ENCODE results near the gene ZC3H18. TPM values are rescaled to one million over a fixed set of nuclear protein-coding genes. Genes with fewer than 3 reads are reported as not detected.

The ZC3H18 gene
- total RNA-seq, 1 experiment from 2014 or later = 57.8 TPM

- BruUV-seq (replicated peaks) = no TSS peak
- Histone ChIP-seq H3K9me2 (ENCODE audit: insufficient read depth) (no peaks in the 10 kb centered on the region), H4K20me1 (ENCODE audit: insufficient read depth) (no peaks in the 10 kb centered on the region), H3K9ac (ENCODE audit: low read length) (no peak overlapping the region), H3K4me2 (ENCODE audit: low read length) (no peak overlapping the region), H2AFZ (ENCODE audit: low read depth, low read length, poor library complexity, severe bottlenecking) (no peak overlapping the region), H3K27me3 (ENCODE audit: insufficient read depth, low read length) (no peaks in the 10 kb centered on the region), H3K4me1 (ENCODE audit: control insufficient read depth in 1 of 2, insufficient read depth in 2 of 2, low read length in 2 of 2) (peaks cover 8 to 12% of the 10 kb centered on the region in 2 experiments), H3K4me3 (replicated peaks in 1 of 2; ENCODE audit: low read depth in 1 of 2, low read length in 2 of 2) (no peak overlapping the region), H3K9me3 (ENCODE audit: control insufficient read depth in 1 of 2, insufficient read depth in 1 of 2, low read depth in 1 of 2, low read length in 2 of 2) (peaks cover 14 to 17% of the 10 kb centered on the region in 2 experiments; a peak in 3 of 4 replicates), H3K27ac (ENCODE audit: low read depth, low read length) (no peak overlapping the region), H3K79me2 (ENCODE audit: insufficient read depth, low read length) (peaks cover 10% of the 10 kb centered on the region; the same call in 1 of the 2 replicates), H3K36me3 (ENCODE audit: control insufficient read depth in 1 of 2, insufficient read depth in 2 of 2, low read length in 2 of 2) (no peaks in the 10 kb centered on the region; a peak in 1 of 4 replicates)
- ChIA-PET POLR2A (no interaction called here), RAD21 (ENCODE audit: low non-redundant PET in 1 of 2, low total read pairs in 2 of 2, uncharacterized antibody in 2 of 2, unreplicated experiment in 2 of 2) (no interaction called here), CTCF (no interaction called here)
- no peak for TF ChIP-seq ZBTB33 (IDR thresholded peaks at IDR 0.05; ENCODE audit: extremely low read depth, insufficient replicate concordance, low read length)
- TF ChIP-seq, protein P1, sequence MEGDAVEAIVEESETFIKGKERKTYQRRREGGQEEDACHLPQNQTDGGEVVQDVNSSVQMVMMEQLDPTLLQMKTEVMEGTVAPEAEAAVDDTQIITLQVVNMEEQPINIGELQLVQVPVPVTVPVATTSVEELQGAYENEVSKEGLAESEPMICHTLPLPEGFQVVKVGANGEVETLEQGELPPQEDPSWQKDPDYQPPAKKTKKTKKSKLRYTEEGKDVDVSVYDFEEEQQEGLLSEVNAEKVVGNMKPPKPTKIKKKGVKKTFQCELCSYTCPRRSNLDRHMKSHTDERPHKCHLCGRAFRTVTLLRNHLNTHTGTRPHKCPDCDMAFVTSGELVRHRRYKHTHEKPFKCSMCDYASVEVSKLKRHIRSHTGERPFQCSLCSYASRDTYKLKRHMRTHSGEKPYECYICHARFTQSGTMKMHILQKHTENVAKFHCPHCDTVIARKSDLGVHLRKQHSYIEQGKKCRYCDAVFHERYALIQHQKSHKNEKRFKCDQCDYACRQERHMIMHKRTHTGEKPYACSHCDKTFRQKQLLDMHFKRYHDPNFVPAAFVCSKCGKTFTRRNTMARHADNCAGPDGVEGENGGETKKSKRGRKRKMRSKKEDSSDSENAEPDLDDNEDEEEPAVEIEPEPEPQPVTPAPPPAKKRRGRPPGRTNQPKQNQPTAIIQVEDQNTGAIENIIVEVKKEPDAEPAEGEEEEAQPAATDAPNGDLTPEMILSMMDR (IDR thresholded peaks at IDR 0.05 in 2 of 3, conservative IDR thresholded peaks at IDR 0.05 in 1 of 3; ENCODE audit: borderline replicate concordance in 1 of 3, insufficient read depth in 1 of 3, low read depth in 2 of 3, low read length in 2 of 3) = no peak
- no peak for TF ChIP-seq EGR1 (IDR thresholded peaks at IDR 0.05; ENCODE audit: low read depth)
- no peak for TF ChIP-seq ATF3 (IDR thresholded peaks at IDR 0.05)
- no peak for TF ChIP-seq POLR2A (IDR thresholded peaks at IDR 0.05; ENCODE audit: borderline replicate concordance, extremely low read depth, insufficient read depth, insufficient read length)
- no peak for TF ChIP-seq EZH2 (IDR thresholded peaks at IDR 0.05)
- TF ChIP-seq CEBPB (IDR thresholded peaks at IDR 0.05; ENCODE audit: low read depth) = no peak
- no peak for TF ChIP-seq YY1 (IDR thresholded peaks at IDR 0.05; ENCODE audit: extremely low read depth, insufficient replicate concordance, low read depth, low read length)
- TF ChIP-seq, protein P2, sequence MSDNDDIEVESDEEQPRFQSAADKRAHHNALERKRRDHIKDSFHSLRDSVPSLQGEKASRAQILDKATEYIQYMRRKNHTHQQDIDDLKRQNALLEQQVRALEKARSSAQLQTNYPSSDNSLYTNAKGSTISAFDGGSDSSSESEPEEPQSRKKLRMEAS (IDR thresholded peaks at IDR 0.05) = no peak
- no peak for TF ChIP-seq JUND (IDR thresholded peaks at IDR 0.05)
- DNase-seq (ENCODE audit: low read depth, low spot score) = no peak
- intact Hi-C loops (cut with micrococcal nuclease) = no loop called here
- no peak for ATAC-seq
Measured at GRCh38 chr16:88538366-88539060, 31.7 kb upstream of the ZC3H18 start.
